HepG2 (cell line): ENCODE data around the gene MRM1. TPM values are rescaled to one million over a fixed set of nuclear protein-coding genes. Genes with fewer than 3 reads are reported as not detected.

ENCODE experiments used
- ATF4 ChIP-seq, 2 experiments: fragments of 450-650 bp in 1 of 2; sonication (generic) in 1 of 2; formaldehyde crosslinking; IDR thresholded peaks; 2 replicates each; pipeline versions ENCODE4 v1.5.0 to v1.8.0; 2020 to 2022; ENCODE audit warnings: mild to moderate bottlenecking in 1 of 2, missing genetic modification reagents in 1 of 2
- ETV5 ChIP-seq: IDR thresholded peaks from 2 replicates; pipeline ENCODE4 v1.6.1; 2018; ENCODE audit warnings: missing biosample characterization, missing genetic modification reagents, inconsistent platforms, borderline replicate concordance
- HOXA9 ChIP-seq: sonication (generic); formaldehyde crosslinking; IDR thresholded peaks from 2 replicates; pipeline ENCODE4 v1.8.1; 2022; ENCODE audit warnings: missing genetic modification reagents, mild to moderate bottlenecking, moderate library complexity, borderline replicate concordance
- NR1H2 ChIP-seq: sonication (generic); formaldehyde crosslinking; IDR thresholded peaks from 2 replicates; pipeline ENCODE4 v1.8.1; 2022; ENCODE audit warnings: low read depth, missing genetic modification reagents, borderline replicate concordance
- NRL ChIP-seq: sonication (generic); formaldehyde crosslinking; IDR thresholded peaks from 2 replicates; pipeline ENCODE4 v1.5.0; 2020; ENCODE audit warnings: missing genetic modification reagents, mild to moderate bottlenecking, moderate library complexity, borderline replicate concordance
- SALL1 ChIP-seq: sonication (generic); formaldehyde crosslinking; IDR thresholded peaks from 2 replicates; pipeline ENCODE4 v1.8.0; 2022; ENCODE audit warnings: mild to moderate bottlenecking, missing genetic modification reagents
- SKI ChIP-seq: fragments of 450-650 bp; IDR thresholded peaks from one replicate; pipeline ENCODE4 v1.6.1; 2018; ENCODE audit warnings: mild to moderate bottlenecking; ENCODE audit not compliant: partially characterized antibody
- STAG1 ChIP-seq: sonication (generic); formaldehyde crosslinking; IDR thresholded peaks from 2 replicates; pipeline ENCODE4 v1.4.0; 2020; ENCODE audit warnings: missing genetic modification reagents
- ZMYM2 ChIP-seq: sonication (generic); formaldehyde crosslinking; IDR thresholded peaks from 2 replicates; pipeline ENCODE4 v1.8.0; 2022; ENCODE audit warnings: mild to moderate bottlenecking, missing genetic modification reagents
- ZNF18 ChIP-seq: sonication (generic); formaldehyde crosslinking; IDR thresholded peaks from 2 replicates; pipeline ENCODE4 v1.8.0; 2022; ENCODE audit warnings: mild to moderate bottlenecking, missing genetic modification reagents; ENCODE audit not compliant: insufficient replicate concordance
- ZNF230 ChIP-seq: sonication (generic); formaldehyde crosslinking; IDR thresholded peaks from 2 replicates; pipeline ENCODE4 v1.4.0; 2020; ENCODE audit warnings: mild to moderate bottlenecking, missing genetic modification reagents
- ZNF484 ChIP-seq: sonication (generic); formaldehyde crosslinking; IDR thresholded peaks from 2 replicates; pipeline ENCODE4 v1.5.1; 2020; ENCODE audit warnings: mild to moderate bottlenecking, low read depth, missing genetic modification reagents, borderline replicate concordance
- ZNF501 ChIP-seq: sonication (generic); formaldehyde crosslinking; IDR thresholded peaks from 2 replicates; pipeline ENCODE4 v1.5.1; 2020; ENCODE audit warnings: mild to moderate bottlenecking, moderate library complexity, missing genetic modification reagents
- ZNF784 ChIP-seq: sonication (generic); formaldehyde crosslinking; IDR thresholded peaks from 2 replicates; pipeline ENCODE4 v1.5.1; 2020; ENCODE audit warnings: missing genetic modification reagents, mild to moderate bottlenecking, borderline replicate concordance
- ZNF883 ChIP-seq: sonication (generic); formaldehyde crosslinking; IDR thresholded peaks from 2 replicates; pipeline ENCODE4 v1.5.1; 2020; ENCODE audit warnings: mild to moderate bottlenecking, missing genetic modification reagents; ENCODE audit errors: not compliant biosample characterization
- polyA plus RNA-seq, 8 experiments: library from polyadenylated mRNA; depleted of rRNA in 3 of 8; stranded (reverse) in 7 of 8; unstranded in 1 of 8; fragments of >200 nt; fragmentation: Illumina TruSeq in 4 of 8; extraction: Trizol in 4 of 8; gene quantifications; 2 replicates each; pipeline versions ENCODE4 v1.2.1 to v1.2.3, GENCODE V29; 2011 to 2016; ENCODE audit warnings: low read depth in 4 of 8, missing spikeins in 1 of 8, mixed read lengths in 1 of 8; ENCODE audit not compliant: insufficient read depth in 1 of 8
- total RNA-seq, 5 experiments: library from RNA; depleted of rRNA; stranded (reverse); fragments of >200 nt; fragmentation: Illumina TruSeq; extraction: Trizol; gene quantifications; 2 replicates each; pipeline ENCODE4 v1.2.3, GENCODE V29; 2016; ENCODE audit warnings: low read depth in 1 of 5
- TF ChIP-seq, protein P1 (sequence below): sonication (generic); formaldehyde crosslinking; conservative IDR thresholded peaks from 2 replicates; pipeline ENCODE4 v1.4.0; 2020; ENCODE audit warnings: missing genetic modification reagents
- TF ChIP-seq, protein P2 (sequence below): sonication (generic); formaldehyde crosslinking; IDR thresholded peaks from 2 replicates; pipeline ENCODE4; 2020; ENCODE audit warnings: missing genetic modification reagents, mild to moderate bottlenecking, borderline replicate concordance
- TF ChIP-seq, protein P3 (sequence below): sonication (generic); formaldehyde crosslinking; IDR thresholded peaks from 2 replicates; pipeline ENCODE4 v1.4.0; 2020; ENCODE audit warnings: missing genetic modification reagents

MRM1 gene
- total and polyA plus RNA-seq, 2 of the 13 experiments (the other 11 are each of a cell fraction or from before 2014, with no cell fraction given) = 4.1 to 11.3 TPM

- TF ChIP-seq, protein P1, sequence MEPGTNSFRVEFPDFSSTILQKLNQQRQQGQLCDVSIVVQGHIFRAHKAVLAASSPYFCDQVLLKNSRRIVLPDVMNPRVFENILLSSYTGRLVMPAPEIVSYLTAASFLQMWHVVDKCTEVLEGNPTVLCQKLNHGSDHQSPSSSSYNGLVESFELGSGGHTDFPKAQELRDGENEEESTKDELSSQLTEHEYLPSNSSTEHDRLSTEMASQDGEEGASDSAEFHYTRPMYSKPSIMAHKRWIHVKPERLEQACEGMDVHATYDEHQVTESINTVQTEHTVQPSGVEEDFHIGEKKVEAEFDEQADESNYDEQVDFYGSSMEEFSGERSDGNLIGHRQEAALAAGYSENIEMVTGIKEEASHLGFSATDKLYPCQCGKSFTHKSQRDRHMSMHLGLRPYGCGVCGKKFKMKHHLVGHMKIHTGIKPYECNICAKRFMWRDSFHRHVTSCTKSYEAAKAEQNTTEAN (CRISPR knock-in tag) = no peak; the same call in 1 of the 2 replicates
- TF ChIP-seq ZMYM2 (CRISPR knock-in tag) (no peak), ATF4 (CRISPR knock-in tag; IDR thresholded peaks at IDR 0.05) (no peak), ZNF484 (CRISPR knock-in tag) (no peak), ZNF784 (no peak), NRL (CRISPR knock-in tag) (peak; percentile 57; the same call in 1 of the 2 replicates), STAG1 (CRISPR knock-in tag) (peak; percentile 7; the same call in 1 of the 2 replicates), ZNF501 (peak; percentile 66; the same call in 1 of the 2 replicates), HOXA9 (CRISPR knock-in tag) (no peak), ZNF18 (CRISPR knock-in tag) (peak; percentile 51), SKI (peak; percentile 28), SALL1 (CRISPR knock-in tag) (peak; percentile 71), ZNF230 (CRISPR knock-in tag) (peak; percentile 59; the same call in 1 of the 2 replicates), ZNF883 (CRISPR knock-in tag) (no peak), ETV5 (CRISPR knock-in tag) (peak; percentile 42), NR1H2 (CRISPR knock-in tag) (no peak)
- TF ChIP-seq, protein P2, sequence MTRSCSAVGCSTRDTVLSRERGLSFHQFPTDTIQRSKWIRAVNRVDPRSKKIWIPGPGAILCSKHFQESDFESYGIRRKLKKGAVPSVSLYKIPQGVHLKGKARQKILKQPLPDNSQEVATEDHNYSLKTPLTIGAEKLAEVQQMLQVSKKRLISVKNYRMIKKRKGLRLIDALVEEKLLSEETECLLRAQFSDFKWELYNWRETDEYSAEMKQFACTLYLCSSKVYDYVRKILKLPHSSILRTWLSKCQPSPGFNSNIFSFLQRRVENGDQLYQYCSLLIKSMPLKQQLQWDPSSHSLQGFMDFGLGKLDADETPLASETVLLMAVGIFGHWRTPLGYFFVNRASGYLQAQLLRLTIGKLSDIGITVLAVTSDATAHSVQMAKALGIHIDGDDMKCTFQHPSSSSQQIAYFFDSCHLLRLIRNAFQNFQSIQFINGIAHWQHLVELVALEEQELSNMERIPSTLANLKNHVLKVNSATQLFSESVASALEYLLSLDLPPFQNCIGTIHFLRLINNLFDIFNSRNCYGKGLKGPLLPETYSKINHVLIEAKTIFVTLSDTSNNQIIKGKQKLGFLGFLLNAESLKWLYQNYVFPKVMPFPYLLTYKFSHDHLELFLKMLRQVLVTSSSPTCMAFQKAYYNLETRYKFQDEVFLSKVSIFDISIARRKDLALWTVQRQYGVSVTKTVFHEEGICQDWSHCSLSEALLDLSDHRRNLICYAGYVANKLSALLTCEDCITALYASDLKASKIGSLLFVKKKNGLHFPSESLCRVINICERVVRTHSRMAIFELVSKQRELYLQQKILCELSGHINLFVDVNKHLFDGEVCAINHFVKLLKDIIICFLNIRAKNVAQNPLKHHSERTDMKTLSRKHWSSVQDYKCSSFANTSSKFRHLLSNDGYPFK = peak; percentile 24; the same call in 1 of the 2 replicates
- TF ChIP-seq, protein P3, sequence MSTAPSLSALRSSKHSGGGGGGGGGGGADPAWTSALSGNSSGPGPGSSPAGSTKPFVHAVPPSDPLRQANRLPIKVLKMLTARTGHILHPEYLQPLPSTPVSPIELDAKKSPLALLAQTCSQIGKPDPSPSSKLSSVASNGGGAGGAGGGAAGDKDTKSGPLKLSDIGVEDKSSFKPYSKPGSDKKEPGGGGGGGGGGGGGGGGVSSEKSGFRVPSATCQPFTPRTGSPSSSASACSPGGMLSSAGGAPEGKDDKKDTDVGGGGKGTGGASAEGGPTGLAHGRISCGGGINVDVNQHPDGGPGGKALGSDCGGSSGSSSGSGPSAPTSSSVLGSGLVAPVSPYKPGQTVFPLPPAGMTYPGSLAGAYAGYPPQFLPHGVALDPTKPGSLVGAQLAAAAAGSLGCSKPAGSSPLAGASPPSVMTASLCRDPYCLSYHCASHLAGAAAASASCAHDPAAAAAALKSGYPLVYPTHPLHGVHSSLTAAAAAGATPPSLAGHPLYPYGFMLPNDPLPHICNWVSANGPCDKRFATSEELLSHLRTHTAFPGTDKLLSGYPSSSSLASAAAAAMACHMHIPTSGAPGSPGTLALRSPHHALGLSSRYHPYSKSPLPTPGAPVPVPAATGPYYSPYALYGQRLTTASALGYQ (CRISPR knock-in tag) = 0 out of 2 replicates have a peak, but pooled peaks have one; percentile 59
Observed at GRCh38 chr17:36601303-36602029, at the start of gene MRM1 (continued).
